ENCODE measurements around the gene GASK1A. TPM values are rescaled to one million over a fixed set of nuclear protein-coding genes. Genes with fewer than 3 reads are reported as not detected.

GASK1A gene
- total and polyA plus RNA-seq, 10 of the 15 experiments (the other 5 are each of a cell fraction or from before 2014, with no cell fraction given): 0.18 TPM; not detected in 9

- H3K4me2 ChIP-seq (ENCODE audit: control insufficient read depth, insufficient read depth): no peak overlapping the region
- in situ Hi-C loops (cut with MboI): no loop called here
- SMC1A ChIA-PET (ENCODE audit: uncharacterized antibody, unreplicated experiment): no interaction called here
- intact Hi-C loops (cut with micrococcal nuclease; ENCODE audit: unreplicated experiment): no loop called here
- RAD21 ChIA-PET (ENCODE audit: unreplicated experiment): no interaction called here
- BruUV-seq (replicated peaks): no TSS peak
- no peaks in the 10 kb centered on the region for H3K36me3 ChIP-seq (ENCODE audit: control insufficient read depth in 2 of 2, insufficient read depth in 2 of 2, low read length in 1 of 2)
- H3K9ac ChIP-seq (ENCODE audit: control insufficient read depth, insufficient read depth, low read length): no peak overlapping the region
- H3K27me3 ChIP-seq (replicated peaks in 1 of 2; ENCODE audit: control insufficient read depth in 2 of 2, insufficient read depth in 2 of 2, low read length in 1 of 2): no peaks in the 10 kb centered on the region; a peak in 1 of 4 replicates
- CTCF ChIA-PET: no interaction called here
- WGBS (ENCODE audit: insufficient coverage, insufficient replicate concordance, low lambda C conversion rate, missing lambda C conversion rate): 66% methylated on average over 11 of the region's 12 CpGs
- H3K4me1 ChIP-seq (ENCODE audit: control insufficient read depth, insufficient read depth, low read length): no peaks in the 10 kb centered on the region
- H4K20me1 ChIP-seq (ENCODE audit: control insufficient read depth, insufficient read depth): no peaks in the 10 kb centered on the region
- H2AFZ ChIP-seq (ENCODE audit: control insufficient read depth, low read depth, low read length): no peak overlapping the region
- POLR2A ChIA-PET: no interaction called here
- no peak overlapping the region for H3K27ac ChIP-seq (ENCODE audit: control insufficient read depth, insufficient read depth)
- ATAC-seq (no peak), FAIRE-seq (no peak), DNase-seq (ENCODE audit: low read depth, low spot score) (no peak)
- TF ChIP-seq USF2 (IDR thresholded peaks at IDR 0.05; ENCODE audit: borderline replicate concordance, low read depth, low read length) (no peak), NR2C2 (IDR thresholded peaks at IDR 0.05; ENCODE audit: borderline replicate concordance, control insufficient read depth, insufficient read length, low read depth) (no peak), E2F8 (IDR thresholded peaks at IDR 0.05; ENCODE audit: low read depth, partially characterized antibody) (no peak), MEF2A (IDR thresholded peaks at IDR 0.05; ENCODE audit: insufficient read depth, low read depth, low read length) (no peak), ZNF24 (IDR thresholded peaks at IDR 0.05) (no peak), MXI1 (IDR thresholded peaks at IDR 0.05; ENCODE audit: low read depth, low read length) (no peak), DPF2 (IDR thresholded peaks at IDR 0.05) (no peak), MAX (IDR thresholded peaks at IDR 0.05; ENCODE audit: low read depth, low read length) (no peak), IRF5 (IDR thresholded peaks at IDR 0.05; ENCODE audit: borderline replicate concordance) (no peak), NBN (IDR thresholded peaks at IDR 0.05) (no peak), KLF5 (IDR thresholded peaks at IDR 0.05; ENCODE audit: partially characterized antibody) (no peak), SKIL (IDR thresholded peaks at IDR 0.05; ENCODE audit: low read depth, poor library complexity, severe bottlenecking) (no peak), ZNF274 (IDR thresholded peaks at IDR 0.05; ENCODE audit: insufficient read depth, insufficient read length) (no peak), SREBF1 (IDR thresholded peaks at IDR 0.05; ENCODE audit: low read length) (no peak), IKZF2 (IDR thresholded peaks at IDR 0.05) (no peak), IRF3 (IDR thresholded peaks at IDR 0.05) (no peak), ZNF622 (IDR thresholded peaks at IDR 0.05) (no peak), FOXK2 (IDR thresholded peaks at IDR 0.05) (no peak)
- no peaks in the 10 kb centered on the region for H3K79me2 ChIP-seq (ENCODE audit: control insufficient read depth, insufficient read depth, low read length)
- H3K4me3 ChIP-seq: no peak overlapping the region
- no peaks in the 10 kb centered on the region for H3K9me3 ChIP-seq (replicated peaks; ENCODE audit: control insufficient read depth, insufficient read depth, low read length)
Observed at GRCh38 chr3:43053291-43053690, 74.2 kb downstream of the GASK1A start.

Measured in GM12878 (cell line).